Esophagus muscularis mucosa (tissue), 4 donors: ENCODE results near the gene SLC25A3. TPM values are rescaled to one million over a fixed set of nuclear protein-coding genes. Genes with fewer than 3 reads are reported as not detected.

ENCODE experiments used
- DNase-seq: peaks from one replicate; pipeline ENCODE4 v3.0.0-alpha.2; 2017; ENCODE audit errors: extremely low spot score
- H3K27ac ChIP-seq, 4 donors: fragments of 200-600 bp; sonication (generic); replicated peaks in 1 of 4; 1 replicate in 3 of 4; 2 replicates in 1 of 4; pipeline ENCODE4 v1.5.1; 2016 to 2019; ENCODE audit warnings: mild to moderate bottlenecking in 1 of 4
- H3K27me3 ChIP-seq, 4 donors: fragments of 200-600 bp; sonication (generic); one replicate each; pipeline versions ENCODE4 v1.5.1 to v1.6.0; 2016 to 2019
- H3K36me3 ChIP-seq, 4 donors: fragments of 200-600 bp; sonication (generic); one replicate each; pipeline ENCODE4 v1.5.1; 2016 to 2019
- H3K4me1 ChIP-seq, 4 donors: fragments of 200-600 bp; sonication (generic); one replicate each; pipeline ENCODE4 v1.5.1; 2016 to 2019
- H3K4me3 ChIP-seq, 4 donors: fragments of 200-600 bp; sonication (generic); 1 replicate in 2 of 4; 2 replicates in 2 of 4; pipeline ENCODE4 v1.5.1; 2016 to 2019; ENCODE audit warnings: mild to moderate bottlenecking in 4 of 4, moderate library complexity in 1 of 4
- H3K9me3 ChIP-seq, 4 donors: fragments of 200-600 bp; sonication (generic); 1 replicate in 3 of 4; 2 replicates in 1 of 4; pipeline ENCODE4 v1.5.1; 2016 to 2019
- CTCF ChIP-seq, 3 experiments: fragments of 200-600 bp in 2 of 3; fragments of 450-650 bp in 1 of 3; sonication (generic) in 2 of 3; IDR thresholded peaks; one replicate each; pipeline ENCODE4 v1.5.1; 2017 to 2019; ENCODE audit warnings: antibody characterized with exemption in 3 of 3, mild to moderate bottlenecking in 2 of 3, moderate library complexity in 1 of 3
- EP300 ChIP-seq: sonication (generic); formaldehyde crosslinking; IDR thresholded peaks from one replicate; pipeline ENCODE4 v1.6.1; 2017; ENCODE audit warnings: antibody characterized with exemption
- POLR2A ChIP-seq: fragments of 450-650 bp; IDR thresholded peaks from one replicate; pipeline ENCODE4 v1.6.1; 2017; ENCODE audit warnings: antibody characterized with exemption, moderate library complexity, mild to moderate bottlenecking, low read depth
- POLR2AphosphoS5 ChIP-seq, 2 donors: sonication (generic); formaldehyde crosslinking; IDR thresholded peaks; one replicate each; pipeline ENCODE4 v1.6.1; 2017; ENCODE audit warnings: antibody characterized with exemption in 2 of 2
- WGBS: methylation state at CpG from one replicate; pipeline ENCODE4 v1.1.5; 2018; 5-methylcytosine and 5-hydroxymethylcytosine counted together
- intact Hi-C: fragments of 100-400 bp; cut with DNase I; formaldehyde crosslinking; loops from one replicate; pipeline ENCODE4 v1.15.1; 2023
- total RNA-seq, 4 donors: library from RNA; depleted of rRNA; stranded (reverse); fragments of >200 nt; gene quantifications; one replicate each; pipeline versions ENCODE4 v1.1.0 to v1.2.1, GENCODE V29; 2016

SLC25A3 gene
- total RNA-seq, result 100 to 1,000 TPM; 505 to 652 (median 520) TPM

DNA sequence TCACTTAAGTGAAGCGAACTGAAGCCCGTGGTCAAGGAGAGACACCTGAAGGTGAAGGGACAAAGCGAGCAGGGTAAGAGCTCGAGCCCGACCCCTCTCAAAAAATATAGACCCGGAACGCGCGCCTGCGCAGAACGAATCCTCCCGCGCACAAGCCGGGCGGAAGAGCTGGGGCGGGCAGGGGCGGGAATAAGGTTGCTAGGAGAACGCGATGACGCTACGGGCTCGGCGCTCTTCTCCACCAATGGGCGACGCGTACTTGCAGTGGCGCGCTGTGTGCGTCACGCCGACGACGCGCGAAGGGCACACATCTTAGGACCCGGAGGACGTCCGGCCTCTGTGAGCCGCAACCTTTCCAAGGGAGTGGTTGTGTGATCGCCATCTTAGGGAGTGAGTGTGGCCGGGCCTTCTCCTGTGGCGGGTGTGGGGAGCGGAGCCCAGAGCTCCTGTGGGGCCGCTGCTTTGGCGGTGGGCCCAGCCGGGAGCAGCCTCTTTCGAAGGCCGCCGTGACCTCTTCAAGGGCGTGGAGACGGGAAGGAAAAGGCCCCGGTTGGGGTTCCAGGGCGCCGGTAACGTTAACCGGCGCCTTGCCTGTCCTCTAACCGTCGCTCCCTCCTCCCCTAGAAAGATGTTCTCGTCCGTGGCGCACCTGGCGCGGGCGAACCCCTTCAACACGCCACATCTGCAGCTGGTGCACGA is at the start of gene SLC25A3:
Gene SLC25A3, plus strand, starts transcription at position 336 of the 699 bp plus-strand sequence. Its CDS starts 293 bp downstream, at position 629.
- WGBS, result 0% methylated on average over 10 of the region's 67 CpGs
- intact Hi-C loops, result loop anchor here (2.0 kb wide), 1 partner anchor 51 kb away; the partner anchor contains the start of genes APAF1 and IKBIP

GRCh38 chr12:98543701-98544100 is 49.8 kb upstream of the SLC25A3 start:
- H3K27me3 ChIP-seq, result no peaks in the 10 kb centered on the region
- H3K9me3 ChIP-seq, result no peaks in the 10 kb centered on the region
- no peaks in the 10 kb centered on the region for H3K4me1 ChIP-seq
- intact Hi-C loops, result no loop called here
- H3K27ac ChIP-seq, result no peak overlapping the region
- DNase-seq, result no peak
- H3K36me3 ChIP-seq, result peaks cover 21 to 65% (median 32%) of the 10 kb centered on the region in 4 donors
- TF ChIP-seq EP300, result no peak
- no peak for TF ChIP-seq POLR2A
- TF ChIP-seq CTCF (IDR thresholded peaks at IDR 0.05), result no peak
- no peak for TF ChIP-seq POLR2AphosphoS5 (IDR thresholded peaks at IDR 0.05)
- H3K4me3 ChIP-seq, result no peak overlapping the region

More for the DNA sequence above, at the start of gene SLC25A3:
- H3K4me1 ChIP-seq, result peaks cover 28 to 39% (median 37%) of the 10 kb centered on the region in 4 donors
- no peaks in the 10 kb centered on the region for H3K27me3 ChIP-seq
- TF ChIP-seq EP300, result no peak
- peak; percentile 100 for TF ChIP-seq POLR2AphosphoS5 (IDR thresholded peaks at IDR 0.05)
- peak; percentile 90 for TF ChIP-seq POLR2A
- TF ChIP-seq CTCF (IDR thresholded peaks at IDR 0.05), result no peak
- H3K27ac ChIP-seq, result peak within 1 kb of the TSS; percentile 94 to 99 (median 96)
- DNase-seq, result peak; percentile 99
- H3K36me3 ChIP-seq, result peaks cover 6 to 32% (median 15%) of the 10 kb centered on the region in 4 donors
- no peaks in the 10 kb centered on the region for H3K9me3 ChIP-seq
- H3K4me3 ChIP-seq, result peak within 1 kb of the TSS; percentile 71 to 92 (median 84)

DNA sequence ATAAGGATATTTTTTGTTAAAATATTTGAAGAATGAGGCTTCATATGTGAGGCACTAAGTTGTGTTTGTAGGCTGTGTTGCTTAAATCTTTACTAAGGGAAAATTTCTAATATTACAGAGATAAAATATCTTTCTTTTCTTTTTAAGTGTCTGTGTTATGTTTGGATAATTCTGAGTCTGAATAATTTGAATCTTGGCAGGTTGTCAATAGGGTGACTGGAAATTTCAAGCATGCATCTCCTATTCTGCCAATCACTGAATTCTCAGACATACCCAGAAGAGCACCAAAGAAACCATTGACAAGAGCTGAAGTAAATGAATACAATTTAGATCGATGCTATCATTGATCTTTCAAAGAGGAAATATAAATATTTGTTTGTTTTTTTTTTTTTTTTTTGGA is 48.7 kb upstream of the SLC25A3 start:
- H3K4me1 ChIP-seq, result no peaks in the 10 kb centered on the region
- H3K27ac ChIP-seq, result no peak overlapping the region
- H3K27me3 ChIP-seq, result no peaks in the 10 kb centered on the region
- no peaks in the 10 kb centered on the region for H3K9me3 ChIP-seq
- peaks cover 19 to 65% (median 36%) of the 10 kb centered on the region in 4 donors for H3K36me3 ChIP-seq
- DNase-seq, result no peak
- intact Hi-C loops, result no loop called here
- no peak overlapping the region for H3K4me3 ChIP-seq
- WGBS, result 89% methylated on average over 1 of the region's 1 CpG
- TF ChIP-seq POLR2AphosphoS5 (IDR thresholded peaks at IDR 0.05), result no peak
- no peak for TF ChIP-seq CTCF (IDR thresholded peaks at IDR 0.05)
- TF ChIP-seq POLR2A, result no peak
- TF ChIP-seq EP300, result no peak

DNA sequence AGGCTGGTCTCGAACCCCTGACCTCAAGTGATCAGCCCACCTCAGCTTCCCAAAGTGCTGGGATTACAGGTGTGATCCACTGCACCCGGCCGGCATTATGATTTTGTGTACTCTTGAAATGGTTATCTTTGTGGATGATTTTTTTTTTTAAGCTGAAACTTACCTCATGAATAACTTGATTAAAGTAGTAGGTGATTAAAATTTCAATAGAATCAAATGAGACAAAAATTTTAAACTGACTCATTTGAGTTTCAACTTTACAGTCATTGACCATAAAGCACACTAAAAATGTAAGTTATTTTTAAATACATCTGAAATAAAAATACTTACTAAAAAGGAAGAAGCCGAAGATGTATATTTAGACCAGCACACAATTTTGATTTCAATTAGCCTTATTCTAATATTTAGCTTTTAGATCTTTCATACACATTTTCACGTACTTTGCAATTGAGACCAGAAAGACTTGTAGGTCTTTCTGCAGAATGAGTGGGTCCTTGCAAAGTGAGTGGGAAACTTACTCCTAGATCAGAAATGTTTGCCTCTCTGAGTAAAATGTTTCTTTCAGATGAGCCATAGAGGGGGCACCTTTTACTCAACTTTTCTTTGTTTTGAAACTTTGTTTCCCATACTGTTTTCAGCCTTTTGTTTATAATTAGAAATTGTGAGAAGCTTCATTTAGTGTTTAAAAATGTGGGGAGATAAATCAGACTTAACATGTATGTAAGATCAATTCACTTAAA is 43.9 kb upstream of the SLC25A3 start:
- 93% methylated on average over 5 of the region's 5 CpGs for WGBS
- peaks cover 17 to 62% (median 36%) of the 10 kb centered on the region in 4 donors for H3K36me3 ChIP-seq
- H3K9me3 ChIP-seq, result no peaks in the 10 kb centered on the region
- H3K4me3 ChIP-seq, result no peak overlapping the region
- TF ChIP-seq POLR2AphosphoS5 (IDR thresholded peaks at IDR 0.05), result no peak
- no peak for TF ChIP-seq CTCF (IDR thresholded peaks at IDR 0.05)
- no peak for TF ChIP-seq POLR2A
- TF ChIP-seq EP300, result no peak
- intact Hi-C loops, result no loop called here
- no peak for DNase-seq
- H3K27ac ChIP-seq, result no peak overlapping the region
- no peaks in the 10 kb centered on the region for H3K4me1 ChIP-seq
- H3K27me3 ChIP-seq, result no peaks in the 10 kb centered on the region
